GM18870 (cell line): Measurements from ENCODE around the gene NFKBIZ.
"Not testable (repeated sequence)": the region's sequence is repeated elsewhere in the genome, so short reads cannot be mapped to it uniquely, and the experiment has no call there.

ENCODE experiments used
- ATAC-seq: cut with Tn5 transposase; IDR thresholded peaks from one replicate; pipeline ENCODE4 v1.9.1; 2021; ENCODE audit warnings: moderate library complexity; ENCODE audit not compliant: unreplicated experiment

The NFKBIZ gene

GRCh38 chr3:101905573-101905972, 56.3 kb downstream of the NFKBIZ start:
- ATAC-seq: not testable (repeated sequence)
